Immature natural killer cell (primary cell): ENCODE measurements around the gene PIGB. TPM values are rescaled to one million over a fixed set of nuclear protein-coding genes. Genes with fewer than 3 reads are reported as not detected.

Experiments
- polyA plus RNA-seq, 3 donors: library from polyadenylated mRNA; unstranded; fragments of 300-500 nt; fragmentation: Illumina TruSeq; gene quantifications; one replicate each; pipeline ENCODE4 v1.2.3, GENCODE V29; 2021

The PIGB gene
- polyA plus RNA-seq, 3 donors from 2014 or later, result 5.9 to 28.4 (median 19.7) TPM

Other genes starting within 250 kb of the PIGB start
- 100 to 1,000 TPM in 2 of 3 donors, 10 to 100 TPM in 1; 76.2 to 123 (median 105) TPM for gene RSL24D1, start 122.3 kb upstream of the PIGB start, polyA plus RNA-seq
- gene RAB27A, start 29.4 kb upstream of the PIGB start, polyA plus RNA-seq, result 100 to 1,000 TPM in 2 of 3 donors, 10 to 100 TPM in 1; 99.6 to 157 (median 150) TPM
- 10 to 100 TPM; 26.2 to 46.7 (median 34.9) TPM for gene PIGBOS1, start 99 bp upstream of the PIGB start, polyA plus RNA-seq
- 10 to 100 TPM; 40.9 to 89.3 (median 65.3) TPM for gene CCPG1, start 89.1 kb downstream of the PIGB start, polyA plus RNA-seq
- 1 to 10 TPM in 1 of 3 donors, not detected in 2; 1.0 TPM for gene PIERCE2, start 89.3 kb downstream of the PIGB start, polyA plus RNA-seq
- gene DNAAF4, start 189.0 kb downstream of the PIGB start, polyA plus RNA-seq, result not detected